Fibroblast of the aortic adventitia (primary cell): ENCODE results near the gene TMED4. TPM values are rescaled to one million over a fixed set of nuclear protein-coding genes. Genes with fewer than 3 reads are reported as not detected.
A peak's percentile ranks its signal among the peaks of the same experiment; 100 is the strongest.
"Not testable (repeated sequence)": the region's sequence is repeated elsewhere in the genome, so short reads cannot be mapped to it uniquely, and the experiment has no call there.

ENCODE experiments used
- DNase-seq: peaks from one replicate; pipeline ENCODE4 v3.0.0-alpha.2; 2010; ENCODE audit warnings: low read depth
- H3K4me3 ChIP-seq: 2 replicates; pipeline ENCODE4 v1.5.1; 2011; ENCODE audit warnings: low read depth, mild to moderate bottlenecking, control low read depth, low read length, moderate library complexity
- total RNA-seq: library from RNA; depleted of rRNA; stranded (reverse); fragments of >200 nt; gene quantifications from 2 replicates; pipeline ENCODE4 v1.2.3, GENCODE V29; 2012; ENCODE audit warnings: low replicate concordance
- TF ChIP-seq, protein P1 (sequence below): IDR thresholded peaks from 2 replicates; pipeline ENCODE4 v1.5.1; 2011; ENCODE audit warnings: mild to moderate bottlenecking, low read length, control low read depth, inconsistent platforms; ENCODE audit not compliant: insufficient read depth

Gene TMED4
- total RNA-seq, 1 donor, result 78.5 TPM

DNA sequence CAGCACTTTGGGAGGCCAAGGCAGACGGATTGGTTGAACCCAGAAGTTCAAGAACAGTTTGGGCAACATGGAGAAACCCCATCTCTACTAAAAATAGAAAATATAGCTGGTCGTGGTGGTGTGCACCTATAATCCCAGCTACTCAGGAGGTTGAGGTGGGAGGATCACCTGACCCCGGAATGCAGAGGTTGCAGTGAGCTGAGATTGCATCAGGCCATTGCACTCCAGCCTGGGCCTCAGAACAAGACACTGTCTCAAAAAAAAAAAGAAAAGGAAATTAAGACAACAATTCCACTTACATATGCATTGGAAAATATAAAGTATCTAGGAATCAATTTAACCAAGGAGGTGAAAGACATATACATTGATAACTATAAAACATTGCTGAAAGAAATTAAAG lies 17.2 kb upstream of the TMED4 start:
- no peak for DNase-seq
- TF ChIP-seq, protein P1, sequence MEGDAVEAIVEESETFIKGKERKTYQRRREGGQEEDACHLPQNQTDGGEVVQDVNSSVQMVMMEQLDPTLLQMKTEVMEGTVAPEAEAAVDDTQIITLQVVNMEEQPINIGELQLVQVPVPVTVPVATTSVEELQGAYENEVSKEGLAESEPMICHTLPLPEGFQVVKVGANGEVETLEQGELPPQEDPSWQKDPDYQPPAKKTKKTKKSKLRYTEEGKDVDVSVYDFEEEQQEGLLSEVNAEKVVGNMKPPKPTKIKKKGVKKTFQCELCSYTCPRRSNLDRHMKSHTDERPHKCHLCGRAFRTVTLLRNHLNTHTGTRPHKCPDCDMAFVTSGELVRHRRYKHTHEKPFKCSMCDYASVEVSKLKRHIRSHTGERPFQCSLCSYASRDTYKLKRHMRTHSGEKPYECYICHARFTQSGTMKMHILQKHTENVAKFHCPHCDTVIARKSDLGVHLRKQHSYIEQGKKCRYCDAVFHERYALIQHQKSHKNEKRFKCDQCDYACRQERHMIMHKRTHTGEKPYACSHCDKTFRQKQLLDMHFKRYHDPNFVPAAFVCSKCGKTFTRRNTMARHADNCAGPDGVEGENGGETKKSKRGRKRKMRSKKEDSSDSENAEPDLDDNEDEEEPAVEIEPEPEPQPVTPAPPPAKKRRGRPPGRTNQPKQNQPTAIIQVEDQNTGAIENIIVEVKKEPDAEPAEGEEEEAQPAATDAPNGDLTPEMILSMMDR, result no peak

DNA sequence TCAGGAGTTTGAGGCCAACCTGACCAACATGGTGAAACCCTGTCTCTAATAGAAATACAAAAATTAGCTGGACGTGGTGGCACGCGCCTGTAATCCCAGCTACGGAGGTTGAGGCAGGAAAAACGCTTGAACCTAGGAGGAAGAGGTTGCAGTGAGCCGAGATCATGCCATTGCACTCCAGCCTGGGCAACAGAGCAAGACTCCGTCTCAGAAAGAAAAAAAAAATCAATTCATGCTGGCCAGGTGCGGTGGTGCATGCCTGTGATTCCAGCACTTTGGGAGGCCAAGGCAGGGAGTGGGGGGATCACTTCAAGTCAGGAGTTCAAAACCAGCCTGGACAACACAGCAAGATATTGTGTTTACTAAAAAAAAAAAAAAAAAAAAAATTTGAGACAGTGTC lies 15.2 kb upstream of the TMED4 start:
- not testable (repeated sequence) for H3K4me3 ChIP-seq

More for the DNA sequence above, 17.2 kb upstream of the TMED4 start:
- H3K4me3 ChIP-seq, result no peak overlapping the region

DNA sequence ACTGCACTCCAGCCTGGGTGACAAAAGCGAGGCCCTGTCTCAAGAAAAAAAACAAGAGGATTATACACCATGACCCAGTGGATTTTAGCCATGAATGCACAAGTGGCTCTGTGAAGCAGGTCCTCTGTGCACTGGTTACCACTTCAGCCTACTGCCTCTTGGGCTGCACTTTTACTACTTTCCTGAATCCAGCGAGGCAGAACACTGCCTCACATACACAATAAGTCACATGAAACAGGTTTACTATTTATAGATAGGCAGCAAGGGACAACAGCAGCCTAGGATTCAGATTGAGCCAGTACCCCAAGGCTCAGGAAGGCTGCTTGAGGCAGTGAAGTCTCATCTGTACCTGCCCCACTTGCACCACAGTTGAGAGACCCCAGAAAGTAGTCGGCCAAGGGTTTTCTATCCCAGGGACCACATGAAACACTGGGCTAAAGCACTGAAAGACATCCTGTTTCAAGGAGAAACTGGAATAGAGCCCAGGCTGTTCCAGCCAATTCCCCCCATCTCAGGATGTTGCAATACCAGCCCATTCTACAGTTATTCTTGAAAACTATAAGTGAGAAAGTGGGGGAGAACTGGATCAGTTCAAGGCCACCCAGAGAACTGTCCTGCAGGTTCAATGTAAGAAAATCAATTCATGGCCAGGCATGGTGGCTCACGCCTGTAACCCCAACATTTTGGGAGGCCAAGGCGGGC lies 14.1 kb upstream of the TMED4 start:
- DNase-seq, result peak; percentile 67
- H3K4me3 ChIP-seq, result no peak overlapping the region
- TF ChIP-seq, protein P1, result no peak

More for the DNA sequence above, 15.2 kb upstream of the TMED4 start:
- DNase-seq, result not testable (repeated sequence)

DNA sequence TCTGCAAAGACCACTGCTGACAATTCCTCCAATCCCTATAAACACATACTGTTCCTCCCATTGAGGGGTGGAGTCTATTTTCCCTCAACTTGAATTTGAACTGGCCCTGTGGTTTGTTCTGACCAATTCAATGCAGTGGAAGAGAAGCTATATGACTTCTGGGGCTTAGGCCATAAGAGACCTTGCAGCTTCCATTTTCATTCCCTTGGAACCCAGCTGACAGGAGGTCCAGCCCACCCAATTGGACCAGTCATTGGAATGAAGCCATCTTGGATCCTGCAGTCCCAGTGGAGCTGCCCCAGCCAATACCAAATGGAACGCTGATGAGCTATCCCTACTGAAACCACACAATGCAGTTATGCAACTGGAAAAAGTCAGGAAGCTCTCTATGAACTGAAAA lies 8.9 kb upstream of the TMED4 start:
- TF ChIP-seq, protein P1, result no peak
- peak; percentile 22 for DNase-seq
- H3K4me3 ChIP-seq, result no peak overlapping the region

DNA sequence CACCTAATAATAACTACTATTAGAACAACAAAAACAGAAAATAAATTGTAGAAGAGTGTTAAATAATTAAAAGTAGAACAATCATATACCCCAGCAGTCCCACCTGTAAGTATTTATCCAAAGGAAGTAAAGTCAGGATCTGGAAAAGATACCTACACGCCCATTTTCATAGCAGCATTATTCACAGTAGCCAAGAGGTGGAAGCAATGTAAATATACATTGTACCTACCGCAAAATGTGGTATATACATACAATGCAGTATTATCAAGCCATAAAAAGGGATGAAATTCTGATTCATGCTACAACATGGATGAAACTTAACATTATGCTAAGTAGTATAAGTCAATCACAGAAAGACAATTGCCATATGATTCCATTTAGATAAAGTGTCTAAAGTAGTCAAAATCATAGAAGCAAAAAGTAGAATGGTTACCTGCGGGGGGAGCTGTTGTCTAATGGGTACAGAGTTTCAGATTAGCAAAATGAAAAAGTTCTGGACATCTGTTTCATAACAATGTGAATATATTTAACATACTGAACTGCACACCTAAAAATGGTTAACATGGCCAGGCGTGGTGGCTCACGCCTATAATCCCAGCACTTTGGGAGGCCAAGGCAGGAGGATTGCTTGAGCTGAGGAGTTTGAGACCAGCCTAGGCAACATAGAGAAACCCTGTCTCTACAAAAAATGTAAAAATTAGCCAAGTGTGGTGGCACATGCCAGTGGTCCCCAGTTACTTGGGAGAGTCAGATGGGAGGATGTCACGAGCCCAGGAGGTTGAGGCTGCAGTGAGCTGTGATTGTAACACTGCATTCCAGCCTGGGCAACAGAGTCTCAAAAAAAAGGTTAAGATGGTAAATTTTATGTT lies 6.0 kb upstream of the TMED4 start:
- TF ChIP-seq, protein P1, result peak; percentile 60
- no peak overlapping the region for H3K4me3 ChIP-seq
- DNase-seq, result peak; percentile 83

DNA sequence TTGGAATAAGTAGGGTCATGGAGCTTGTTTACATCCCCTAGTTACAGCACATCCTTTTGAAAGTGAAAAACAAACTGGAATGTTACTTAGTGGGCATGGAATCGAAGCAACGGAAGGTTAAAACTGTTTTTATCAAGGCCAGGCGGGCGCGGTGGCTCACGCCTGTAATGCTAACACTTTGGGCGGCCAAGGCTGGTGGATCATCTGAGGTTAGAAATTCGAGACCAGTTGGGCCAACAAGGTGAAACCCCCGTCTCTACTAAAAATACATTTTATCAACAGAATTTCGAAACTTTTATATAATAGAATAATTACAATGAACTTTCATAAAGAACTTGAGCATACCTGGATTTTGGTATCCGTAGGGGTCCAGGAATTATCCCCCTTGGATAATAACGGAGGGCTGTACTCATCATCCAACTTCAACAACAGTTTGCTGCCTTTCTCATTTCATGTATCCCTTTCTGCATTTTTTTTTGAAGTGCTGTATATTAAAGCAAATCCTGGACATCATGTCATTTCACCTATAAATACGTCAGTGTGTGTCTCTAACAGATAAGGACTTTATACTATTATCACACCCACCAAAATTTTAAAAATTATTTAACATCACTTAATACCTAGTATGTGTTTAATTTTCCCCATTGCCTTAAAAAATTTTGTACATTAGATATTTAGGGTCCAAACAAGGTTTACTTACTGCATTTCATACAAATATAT lies 1.3 kb upstream of the TMED4 start:
- TF ChIP-seq, protein P1, result no peak
- H3K4me3 ChIP-seq, result peak overlapping the region; percentile 72
- no peak for DNase-seq
